Stomach (tissue), 9 donors: Measurements from ENCODE around the gene ARHGAP10. TPM values are rescaled to one million over a fixed set of nuclear protein-coding genes. Genes with fewer than 3 reads are reported as not detected.

Source experiments
- DNase-seq, 2 donors: peaks; one replicate each; pipeline versions ENCODE4 v3.0.0 to v3.0.0-alpha.2; 2013 to 2019
- H3K27ac ChIP-seq, 5 donors: fragments of 200-600 bp in 4 of 5; sonication (generic) in 4 of 5; one replicate each; pipeline ENCODE4 v1.5.1; 2013 to 2019; ENCODE audit warnings: mild to moderate bottlenecking in 1 of 5, moderate library complexity in 1 of 5
- H3K27me3 ChIP-seq, 3 donors: fragments of 200-600 bp; sonication (generic); one replicate each; pipeline ENCODE4 v1.5.1; 2017 to 2019; ENCODE audit warnings: mixed run types in 1 of 3
- H3K36me3 ChIP-seq, 4 donors: fragments of 200-600 bp; sonication (generic); 1 replicate in 3 of 4; 2 replicates in 1 of 4; pipeline ENCODE4 v1.5.1; 2016 to 2019
- H3K4me1 ChIP-seq, 4 donors: fragments of 200-600 bp; sonication (generic); one replicate each; pipeline ENCODE4 v1.5.1; 2016 to 2019
- H3K4me3 ChIP-seq, 4 donors: fragments of 200-600 bp; sonication (generic) in 3 of 4; one replicate each; pipeline ENCODE4 v1.5.1; 2016 to 2019; ENCODE audit warnings: mild to moderate bottlenecking in 1 of 4
- H3K9me3 ChIP-seq, 4 donors: fragments of 200-600 bp; sonication (generic); one replicate each; pipeline ENCODE4 v1.5.1; 2016 to 2019
- CTCF ChIP-seq, 7 experiments: fragments of 450-650 bp in 4 of 7; fragments of 200-600 bp in 3 of 7; sonication (generic) in 3 of 7; IDR thresholded peaks; one replicate each; pipeline ENCODE4 v1.5.1; 2016 to 2019; ENCODE audit warnings: antibody characterized with exemption in 7 of 7, control low read depth in 2 of 7, mild to moderate bottlenecking in 1 of 7
- EP300 ChIP-seq: sonication (generic); formaldehyde crosslinking; IDR thresholded peaks from one replicate; pipeline ENCODE4 v1.6.1; 2017; ENCODE audit warnings: antibody characterized with exemption
- POLR2A ChIP-seq, 4 donors: fragments of 450-650 bp; IDR thresholded peaks; one replicate each; pipeline ENCODE4 v1.6.1; 2016; ENCODE audit warnings: antibody characterized with exemption in 4 of 4, control low read depth in 2 of 4, mild to moderate bottlenecking in 1 of 4, moderate library complexity in 1 of 4
- POLR2AphosphoS5 ChIP-seq, 3 donors: sonication (generic); formaldehyde crosslinking; IDR thresholded peaks; one replicate each; pipeline ENCODE4 v1.6.1; 2016; ENCODE audit warnings: antibody characterized with exemption in 3 of 3
- WGBS, 5 donors: extraction: QIAGEN DNeasy Blood & Tissue Kit in 3 of 5; methylation state at CpG; one replicate each; pipeline versions ENCODE4 v1.1.5 to v1.1.7; 2013 to 2018; 5-methylcytosine and 5-hydroxymethylcytosine counted together
- intact Hi-C: fragments of 100-400 bp; cut with DNase I; formaldehyde crosslinking; loops from one replicate; pipeline ENCODE4 v1.15.1; 2023; ENCODE audit warnings: low total_unique reads
- polyA plus RNA-seq, 3 donors: library from polyadenylated mRNA; stranded (reverse); fragments of 200-250 nt; gene quantifications; one replicate each; pipeline ENCODE4 v1.2.3, GENCODE V29; 2013
- total RNA-seq, 5 donors: library from RNA; depleted of rRNA; stranded (reverse); fragments of >200 nt; gene quantifications; one replicate each; pipeline versions ENCODE4 v1.1.0 to v1.2.3, GENCODE V29; 2014 to 2016
- donor health status: healthy with polysubstance abuse.
- donor health status: Bipolar disorder and iron deficiency.
- donor health status: healthy.

The ARHGAP10 gene
- total and polyA plus RNA-seq, 8 donors: 18.1 to 117 (median 43.9) TPM

- Histone ChIP-seq H3K4me1 (peaks cover 20 to 88% (median 63%) of the 10 kb centered on the region in 4 donors), H3K9me3 (no peaks in the 10 kb centered on the region), H3K27me3 (no peaks in the 10 kb centered on the region), H3K36me3 (no peaks in the 10 kb centered on the region), H3K27ac (peak overlapping the region; percentile 22 to 77 (median 54)), H3K4me3 (no peak overlapping the region)
- intact Hi-C loops: no loop called here
- peak; percentile 72 to 75 for DNase-seq
- no peak for TF ChIP-seq POLR2AphosphoS5 (IDR thresholded peaks at IDR 0.05)
- 26 to 46% (median 38%) methylated on average over 1 of the region's 1 CpG for WGBS, 5 donors
These were observed 28.8 kb downstream of the ARHGAP10 start for GRCh38 chr4:147760695-147761094.

GRCh38 chr4:147761218-147761883, 29.5 kb downstream of the ARHGAP10 start:
- intact Hi-C loops: no loop called here
- Histone ChIP-seq H3K4me3 (no peak overlapping the region), H3K4me1 (peaks cover 15 to 88% (median 57%) of the 10 kb centered on the region in 4 donors), H3K9me3 (no peaks in the 10 kb centered on the region), H3K27me3 (no peaks in the 10 kb centered on the region), H3K36me3 (no peaks in the 10 kb centered on the region), H3K27ac (peak overlapping the region; percentile 22 to 77 (median 54))
- no peak for DNase-seq
- TF ChIP-seq EP300 (no peak), POLR2AphosphoS5 (IDR thresholded peaks at IDR 0.05) (no peak), CTCF (IDR thresholded peaks at IDR 0.05) (no peak), POLR2A (IDR thresholded peaks at IDR 0.05) (no peak)
- WGBS, 5 donors: 38 to 63% (median 47%) methylated on average over 7 of the region's 7 CpGs

GRCh38 chr4:147764337-147764736, 32.4 kb downstream of the ARHGAP10 start:
- Histone ChIP-seq H3K4me1 (peaks cover 18 to 88% (median 56%) of the 10 kb centered on the region in 4 donors), H3K27ac (peak overlapping the region in 1 of 5 donors; percentile 35), H3K4me3 (no peak overlapping the region), H3K27me3 (no peaks in the 10 kb centered on the region), H3K9me3 (no peaks in the 10 kb centered on the region), H3K36me3 (no peaks in the 10 kb centered on the region)
- WGBS, 5 donors: 55 to 70% (median 63%) methylated on average over 7 of the region's 7 CpGs
- TF ChIP-seq POLR2AphosphoS5 (IDR thresholded peaks at IDR 0.05) (no peak), EP300 (no peak), POLR2A (IDR thresholded peaks at IDR 0.05) (no peak), CTCF (IDR thresholded peaks at IDR 0.05) (no peak)
- no peak for DNase-seq
- intact Hi-C loops: no loop called here

- 31 to 55% (median 47%) methylated on average over 3 of the region's 3 CpGs for WGBS, 5 donors
- H3K9me3 ChIP-seq: no peaks in the 10 kb centered on the region
- peak overlapping the region in 3 of 5 donors; percentile 20 to 52 (median 46) for H3K27ac ChIP-seq
- TF ChIP-seq CTCF (IDR thresholded peaks at IDR 0.05) (no peak), POLR2A (IDR thresholded peaks at IDR 0.05) (no peak), EP300 (no peak), POLR2AphosphoS5 (IDR thresholded peaks at IDR 0.05) (no peak)
- peaks cover 18 to 86% (median 51%) of the 10 kb centered on the region in 4 donors for H3K4me1 ChIP-seq
- DNase-seq: peak in 1 of 2 donors; percentile 57
- H3K36me3 ChIP-seq: peaks cover 0 to 2% (median 0%) of the 10 kb centered on the region in 4 donors
- H3K4me3 ChIP-seq: no peak overlapping the region
- H3K27me3 ChIP-seq: no peaks in the 10 kb centered on the region
- intact Hi-C loops: no loop called here
These were observed 33.2 kb downstream of the ARHGAP10 start for GRCh38 chr4:147765121-147765529.

- WGBS, 5 donors: 44 to 52% (median 49%) methylated on average over 4 of the region's 4 CpGs
- peak overlapping the region in 1 of 5 donors; percentile 12 for H3K27ac ChIP-seq
- no peak for DNase-seq
- no peak overlapping the region for H3K4me3 ChIP-seq
- peaks cover 19 to 83% (median 44%) of the 10 kb centered on the region in 4 donors for H3K4me1 ChIP-seq
- no peaks in the 10 kb centered on the region for H3K27me3 ChIP-seq
- peaks cover 0 to 2% (median 0%) of the 10 kb centered on the region in 4 donors for H3K36me3 ChIP-seq
- intact Hi-C loops: no loop called here
- no peaks in the 10 kb centered on the region for H3K9me3 ChIP-seq
- TF ChIP-seq POLR2A (IDR thresholded peaks at IDR 0.05) (no peak), POLR2AphosphoS5 (IDR thresholded peaks at IDR 0.05) (peak in 1 of 3 donors; percentile 21), CTCF (IDR thresholded peaks at IDR 0.05) (no peak), EP300 (no peak)
These were observed 36.2 kb downstream of the ARHGAP10 start for GRCh38 chr4:147768113-147768512.
